K562 (cell line): ENCODE results near the gene SMAD3. TPM values are rescaled to one million over a fixed set of nuclear protein-coding genes. Genes with fewer than 3 reads are reported as not detected.

Source experiments
- ETV1 ChIP-seq: fragments of 450-650 bp; conservative IDR thresholded peaks from 2 replicates; pipeline ENCODE4 v1.6.1; 2016; ENCODE audit warnings: missing genetic modification characterization, control low read depth, low read depth, missing compliant biosample characterization
- EWSR1 ChIP-seq: fragments of 450-650 bp; IDR thresholded peaks from 2 replicates; pipeline ENCODE4 v1.6.1; 2018; ENCODE audit warnings: borderline replicate concordance, mild to moderate bottlenecking, low read depth, moderate library complexity; ENCODE audit not compliant: partially characterized antibody
- MED1 ChIP-seq: sonication (generic); formaldehyde crosslinking; IDR thresholded peaks from 2 replicates; pipeline ENCODE4 v1.8.1; 2023; ENCODE audit warnings: missing genetic modification reagents, borderline replicate concordance
- MGA ChIP-seq: fragments of 450-650 bp; IDR thresholded peaks from 2 replicates; pipeline ENCODE4 v1.6.1; 2016; ENCODE audit warnings: mild to moderate bottlenecking, moderate library complexity
- NR2C1 ChIP-seq, 2 experiments: fragments of 450-650 bp; IDR thresholded peaks; 2 replicates each; pipeline ENCODE4 v1.6.1; 2017; ENCODE audit warnings: mild to moderate bottlenecking in 2 of 2, antibody characterized with exemption in 1 of 2, inconsistent platforms in 1 of 2, missing compliant biosample characterization in 1 of 2, missing genetic modification characterization in 1 of 2
- RB1 ChIP-seq: fragments of 450-650 bp; IDR thresholded peaks from 2 replicates; pipeline ENCODE4 v1.6.1; 2017; ENCODE audit warnings: low read depth, mild to moderate bottlenecking
- RBM22 ChIP-seq: fragments of 200-400 bp; formaldehyde crosslinking; IDR thresholded peaks from 2 replicates; pipeline ENCODE4 v1.6.1; 2018; ENCODE audit warnings: low read length, low read depth; ENCODE audit not compliant: poor library complexity, severe bottlenecking
- SMAD3 ChIP-seq: fragments of 450-650 bp; formaldehyde crosslinking; conservative IDR thresholded peaks from 2 replicates; pipeline ENCODE4 v1.4.0; 2020; ENCODE audit warnings: mild to moderate bottlenecking
- SREBF1 ChIP-seq: fragments of 150-350 bp; IDR thresholded peaks from 2 replicates; pipeline ENCODE4 v1.6.1; 2014; ENCODE audit warnings: antibody characterized with exemption, low read depth, low read length, borderline replicate concordance
- TAF7 ChIP-seq: fragments of 450-650 bp; IDR thresholded peaks from 2 replicates; pipeline ENCODE4 v1.6.1; 2016; ENCODE audit warnings: missing genetic modification characterization, missing compliant biosample characterization
- TCF3 ChIP-seq: sonication (generic); formaldehyde crosslinking; IDR thresholded peaks from 2 replicates; pipeline ENCODE4 v1.4.0; 2020; ENCODE audit warnings: mild to moderate bottlenecking, missing genetic modification reagents
- TCF7L2 ChIP-seq: fragments of 150-350 bp; IDR thresholded peaks from 2 replicates; pipeline ENCODE4 v1.6.1; 2016; ENCODE audit warnings: low read depth, mild to moderate bottlenecking, low read length, moderate library complexity
- TGIF2 ChIP-seq: sonication (generic); formaldehyde crosslinking; IDR thresholded peaks from 2 replicates; pipeline ENCODE4 v1.8.1; 2022; ENCODE audit warnings: mild to moderate bottlenecking, missing genetic modification reagents, moderate library complexity
- U2AF1 ChIP-seq: fragments of 200-400 bp; formaldehyde crosslinking; optimal IDR thresholded peaks from 2 replicates; pipeline ENCODE3; 2017; ENCODE audit warnings: mild to moderate bottlenecking, low read depth, low read length, moderate library complexity
- ZNF347 ChIP-seq: fragments of 450-650 bp; formaldehyde crosslinking; IDR thresholded peaks from 2 replicates; pipeline ENCODE4 v1.4.0; 2020; ENCODE audit warnings: low read depth, mild to moderate bottlenecking, moderate library complexity
- ZNF699 ChIP-seq: fragments of 250-450 bp; sonication (Bioruptor Pico); IDR thresholded peaks from 2 replicates; pipeline ENCODE4 v1.8.0; 2021; ENCODE audit warnings: mild to moderate bottlenecking, moderate library complexity; ENCODE audit not compliant: insufficient replicate concordance
- ZNF79 ChIP-seq: fragments of 250-450 bp; sonication (Bioruptor Pico); IDR thresholded peaks from 2 replicates; pipeline ENCODE4 v1.4.0; 2020; ENCODE audit warnings: low read depth, mild to moderate bottlenecking, moderate library complexity
- polyA plus RNA-seq, 8 experiments: library from polyadenylated mRNA; depleted of rRNA in 4 of 8; stranded (reverse) in 5 of 8; unstranded in 3 of 8; fragments of >200 nt; fragmentation: Nextera tagmentation in 2 of 8; fragmentation: Illumina TruSeq in 1 of 8; extraction: Ambion mirVana in 2 of 8; extraction: Trizol in 1 of 8; gene quantifications; 2 replicates each; pipeline versions ENCODE4 v1.2.1 to v1.2.3, GENCODE V29; 2011 to 2014; ENCODE audit warnings: inconsistent platforms in 1 of 8, missing spikeins in 1 of 8
- total RNA-seq, 7 experiments: library from RNA; depleted of rRNA in 6 of 7; stranded (reverse); fragments of >200 nt in 6 of 7; fragmentation: Illumina TruSeq in 2 of 7; extraction: Trizol in 2 of 7; gene quantifications; 2 replicates each; pipeline versions ENCODE4 v1.2.1 to v1.2.3, GENCODE V29; 2011 to 2021; ENCODE audit warnings: low replicate concordance in 1 of 7

The SMAD3 gene
- total and polyA plus RNA-seq, 9 of the 15 experiments (the other 6 are each of a cell fraction or from before 2014, with no cell fraction given), result 4.3 to 39.2 (median 11.1) TPM

- TF ChIP-seq ZNF79 (CRISPR knock-in tag) (no peak), SMAD3 (CRISPR knock-in tag) (no peak), MED1 (CRISPR knock-in tag) (no peak), TAF7 (tag) (no peak), U2AF1 (no peak), RB1 (no peak), TGIF2 (no peak), RBM22 (no peak), TCF7L2 (no peak), EWSR1 (no peak), NR2C1 (IDR thresholded peaks at IDR 0.05) (no peak), NR2C1 (tag; IDR thresholded peaks at IDR 0.05) (0 out of 2 replicates have a peak, but pooled peaks have one; percentile 37), TCF3 (peak; percentile 38; the same call in 1 of the 2 replicates), ZNF699 (no peak), ETV1 (tag) (peak; percentile 57), ZNF347 (no peak), SREBF1 (no peak), MGA (0 out of 2 replicates have a peak, but pooled peaks have one; percentile 31)
Measured at GRCh38 chr15:67082007-67082536, 16.7 kb downstream of the SMAD3 start (continued).
